HCT116 (cell line): ENCODE results near the gene ABHD1. TPM values are rescaled to one million over a fixed set of nuclear protein-coding genes. Genes with fewer than 3 reads are reported as not detected.

ENCODE experiments used
- ATAC-seq: fragments of 200-7000 bp; cut with Tn5 transposase; 2 replicates; pipeline ENCODE4 v1.9.1; 2020; ENCODE audit warnings: mild to moderate bottlenecking, moderate library complexity
- BruUV-seq: library from RNA; stranded (reverse); fragments of 400-500 nt; replicated peaks from 2 replicates; lab custom pipeline; 2021; lab: Mats Ljungman, UMichigan
- CTCF ChIA-PET: fragments of 300-600 bp; sonication (Branson Sonifier 250); formaldehyde crosslinking; loops from one replicate; lab custom pipeline; 2021; ENCODE audit warnings: antibody characterized with exemption; lab: Charles Lee
- POLR2A ChIA-PET: fragments of 300-600, 350-600 bp; sonication (Branson Sonifier 250); formaldehyde crosslinking; loops from one replicate; lab custom pipeline; 2021; ENCODE audit warnings: antibody characterized with exemption; lab: Charles Lee
- RAD21 ChIA-PET, 2 experiments: fragments of 300-600 bp; sonication (Branson Sonifier 250); formaldehyde crosslinking; loops; one replicate each; lab custom pipeline; 2023; ENCODE audit warnings: low total read pairs in 2 of 2; ENCODE audit not compliant: uncharacterized antibody in 2 of 2, unreplicated experiment in 2 of 2, low non-redundant PET in 1 of 2; lab: Charles Lee
- DNase-seq: peaks from one replicate; pipeline ENCODE4 v3.0.0-alpha.2; 2010; ENCODE audit warnings: low read depth, low spot score
- H2AFZ ChIP-seq: fragments of 200-600 bp; shearing (Covaris generic), sonication (generic); 2 replicates; pipeline ENCODE4 v1.6.1; 2017; ENCODE audit warnings: low read depth, mixed run types, mixed read lengths, antibody characterized with exemption, low read length; ENCODE audit not compliant: poor library complexity, severe bottlenecking
- H3K27ac ChIP-seq: 2 replicates; pipeline ENCODE4 v1.5.1; 2012; ENCODE audit warnings: low read depth, low read length
- H3K27me3 ChIP-seq: fragments of 200-600 bp; sonication (generic); 2 replicates; pipeline ENCODE4 v1.6.1; 2016; ENCODE audit warnings: mixed run types, low read length, mixed read lengths; ENCODE audit not compliant: insufficient read depth
- H3K36me3 ChIP-seq, 2 experiments: fragments of 200-500 bp in 1 of 2; fragments of 200-600 bp in 1 of 2; sonication (Bioruptor generic) in 1 of 2; sonication (generic) in 1 of 2; 2 replicates each; pipeline versions ENCODE4 v1.5.1 to v1.6.1; 2014 to 2016; ENCODE audit warnings: low read length in 2 of 2, inconsistent platforms in 1 of 2, mixed read lengths in 1 of 2, mixed run types in 1 of 2; ENCODE audit not compliant: insufficient read depth in 2 of 2, control insufficient read depth in 1 of 2
- H3K4me1 ChIP-seq, 2 experiments: fragments of 200-600 bp in 1 of 2; sonication (generic) in 1 of 2; 2 replicates each; pipeline versions ENCODE4 v1.5.1 to v1.6.1; 2012 to 2017; ENCODE audit warnings: low read length in 2 of 2, inconsistent platforms in 1 of 2, mild to moderate bottlenecking in 1 of 2, mixed read lengths in 1 of 2, mixed run types in 1 of 2, moderate library complexity in 1 of 2; ENCODE audit not compliant: insufficient read depth in 2 of 2, control insufficient read depth in 1 of 2
- H3K4me2 ChIP-seq: fragments of 200-600 bp; sonication (generic); 2 replicates; pipeline ENCODE4 v1.6.1; 2017; ENCODE audit warnings: mixed run types, low read length, mixed read lengths
- H3K4me3 ChIP-seq, 2 experiments: fragments of 200-600 bp in 1 of 2; sonication (generic) in 1 of 2; replicated peaks in 1 of 2; 2 replicates each; pipeline ENCODE4 v1.5.1; 2011 to 2016; ENCODE audit warnings: low read length in 2 of 2, control low read depth in 1 of 2, low read depth in 1 of 2, mild to moderate bottlenecking in 1 of 2, mixed read lengths in 1 of 2, mixed run types in 1 of 2
- H3K79me2 ChIP-seq: fragments of 200-600 bp; sonication (generic); 2 replicates; pipeline ENCODE4 v1.6.1; 2017; ENCODE audit warnings: mild to moderate bottlenecking, mixed run types, low read length, moderate library complexity, mixed read lengths; ENCODE audit not compliant: insufficient read depth
- H3K9ac ChIP-seq: fragments of 200-600 bp; sonication (generic); 2 replicates; pipeline ENCODE4 v1.6.1; 2016; ENCODE audit warnings: low read length, mixed read lengths
- H3K9me2 ChIP-seq: fragments of 200-600 bp; sonication (generic), shearing (Covaris generic); 2 replicates; pipeline ENCODE4 v1.6.1; 2017; ENCODE audit warnings: mixed run types, mild to moderate bottlenecking, moderate library complexity; ENCODE audit not compliant: insufficient read depth
- H3K9me3 ChIP-seq, 2 experiments: fragments of 200-500 bp in 1 of 2; fragments of 200-600 bp in 1 of 2; sonication (Bioruptor generic) in 1 of 2; sonication (generic) in 1 of 2; 2 replicates each; pipeline ENCODE4 v1.6.1; 2014 to 2017; ENCODE audit warnings: low read length in 2 of 2, mixed read lengths in 2 of 2, inconsistent platforms in 1 of 2, low read depth in 1 of 2, mild to moderate bottlenecking in 1 of 2, mixed run types in 1 of 2, moderate library complexity in 1 of 2; ENCODE audit not compliant: control insufficient read depth in 1 of 2, insufficient read depth in 1 of 2
- H4K20me1 ChIP-seq: fragments of 200-600 bp; sonication (generic), shearing (Covaris generic); 2 replicates; pipeline ENCODE4 v1.6.1; 2017; ENCODE audit warnings: mixed run types, mild to moderate bottlenecking, moderate library complexity; ENCODE audit not compliant: insufficient read depth
- ELF1 ChIP-seq: IDR thresholded peaks from 2 replicates; pipeline ENCODE4 v1.6.1; 2012; ENCODE audit warnings: low read depth, borderline replicate concordance
- MAX ChIP-seq: IDR thresholded peaks from 2 replicates; pipeline ENCODE4 v1.6.1; 2012
- POLR2AphosphoS5 ChIP-seq: IDR thresholded peaks from 2 replicates; pipeline ENCODE4 v1.6.1; 2011; ENCODE audit warnings: mild to moderate bottlenecking, low read depth, low read length, moderate library complexity
- ZFX ChIP-seq: fragments of 450-650 bp; IDR thresholded peaks from 2 replicates; pipeline ENCODE4 v1.6.1; 2017
- ZNF274 ChIP-seq: fragments of 200-500 bp; sonication (Bioruptor generic); IDR thresholded peaks from 2 replicates; pipeline ENCODE4 v1.6.1; 2014; ENCODE audit warnings: mild to moderate bottlenecking, low read depth, low read length, inconsistent platforms
- intact Hi-C: fragments of 100-400 bp; cut with micrococcal nuclease; formaldehyde crosslinking; loops from 2 replicates; pipeline ENCODE4 v1.10.0; 2022
- total RNA-seq: library from RNA; stranded (reverse); gene quantifications from one replicate; pipeline ENCODE4 v1.2.1, GENCODE V29; 2021; ENCODE audit not compliant: unreplicated experiment

The ABHD1 gene
- total RNA-seq, 1 experiment from 2014 or later = not detected

- TF ChIP-seq ZNF274 (no peak), ELF1 (no peak), MAX (no peak)
Observed at GRCh38 chr2:27086090-27086723, 37.4 kb upstream of the ABHD1 start (continued).

GRCh38 chr2:27086724-27087593, 36.7 kb upstream of the ABHD1 start, which contains the start of gene KHK:
TSS of gene KHK (plus strand) at chr2:27086772. CDS start at chr2:27087260, 488 bp downstream.
- TF ChIP-seq ZNF274 (no peak), ZFX (no peak), POLR2AphosphoS5 (0 out of 2 replicates have a peak, but pooled peaks have one; percentile 0)
- TF ChIP-seq, all 23 proteins: peak for 1
- H3K27ac ChIP-seq = peak within 1 kb of the TSS; percentile 77
- ATAC-seq (peak; percentile 68), DNase-seq (no peak)
- H4K20me1 ChIP-seq = no peaks in the 10 kb centered on the region
- no TSS peak for BruUV-seq
- ChIA-PET CTCF (interaction anchor here (0.6 to 2.6 kb wide), 11 partner anchors 13 to 241 kb away, joined by 3 to 14 read pairs (median 4); partner anchors contain the start of gene OST4), POLR2A (interaction anchor here (0.7 to 1.0 kb wide), 2 partner anchors 20 to 36 kb away, joined by 3 read pairs; no protein-coding TSS in a partner anchor), RAD21 (no interaction called here)
- H3K9ac ChIP-seq = peak within 1 kb of the TSS; percentile 79
- intact Hi-C loops = loop anchor here (2.0 kb wide), 1 partner anchor 240 kb away; no protein-coding TSS in a partner anchor
- peaks cover 6 to 28% of the 10 kb centered on the region in 2 experiments for H3K4me1 ChIP-seq
- H3K36me3 ChIP-seq = no peaks in the 10 kb centered on the region
- no peaks in the 10 kb centered on the region for H3K9me2 ChIP-seq
- no peaks in the 10 kb centered on the region for H3K9me3 ChIP-seq
- peak within 1 kb of the TSS; percentile 70 for H2AFZ ChIP-seq
- no peaks in the 10 kb centered on the region for H3K27me3 ChIP-seq
- peak within 1 kb of the TSS; percentile 57 to 61 for H3K4me3 ChIP-seq
- H3K79me2 ChIP-seq = no peaks in the 10 kb centered on the region
- H3K4me2 ChIP-seq = peak within 1 kb of the TSS; percentile 98
